ENCODE measurements around the gene PREP.
"Not testable (repeated sequence)": the region's sequence is repeated elsewhere in the genome, so short reads cannot be mapped to it uniquely, and the experiment has no call there.

Gene PREP

GRCh38 chr6:105345506-105345905 is 57.4 kb downstream of the PREP start:
- no peak for DNase-seq (ENCODE audit: low read depth, low spot score)

GRCh38 chr6:105344881-105345370 is 58.0 kb downstream of the PREP start:
- no peak for DNase-seq (ENCODE audit: low read depth, low spot score)

GRCh38 chr6:105338350-105338983 is 64.4 kb downstream of the PREP start:
- not testable (repeated sequence) for DNase-seq (ENCODE audit: low read depth, low spot score)

GRCh38 chr6:105336986-105337385 is 65.9 kb downstream of the PREP start:
- DNase-seq (ENCODE audit: low read depth, low spot score) = no peak

GRCh38 chr6:105332576-105332975 is 70.3 kb downstream of the PREP start:
- no peak for DNase-seq (ENCODE audit: low read depth, low spot score)

GRCh38 chr6:105331927-105332326 is 71.0 kb downstream of the PREP start:
- no peak for DNase-seq (ENCODE audit: low read depth, low spot score)

GRCh38 chr6:105330913-105331312 is 72.0 kb downstream of the PREP start:
- DNase-seq (ENCODE audit: low read depth, low spot score) = no peak

- DNase-seq (ENCODE audit: low read depth, low spot score) = no peak
Observed at GRCh38 chr6:105330364-105330763, 72.5 kb downstream of the PREP start.

GRCh38 chr6:105326833-105327770 is 75.8 kb downstream of the PREP start:
- DNase-seq (ENCODE audit: low read depth, low spot score) = no peak

GRCh38 chr6:105326216-105326615 is 76.7 kb downstream of the PREP start:
- DNase-seq (ENCODE audit: low read depth, low spot score) = no peak

- DNase-seq (ENCODE audit: low read depth, low spot score) = no peak
Observed at GRCh38 chr6:105324386-105324950, 78.4 kb downstream of the PREP start.

GRCh38 chr6:105322499-105323225 is 80.2 kb downstream of the PREP start:
- DNase-seq (ENCODE audit: low read depth, low spot score) = no peak

- no peak for DNase-seq (ENCODE audit: low read depth, low spot score)
Observed at GRCh38 chr6:105321728-105322127, 81.2 kb downstream of the PREP start.

- no peak for DNase-seq (ENCODE audit: low read depth, low spot score)
Observed at GRCh38 chr6:105321207-105321606, 81.7 kb downstream of the PREP start.

GRCh38 chr6:105320765-105321164 is 82.1 kb downstream of the PREP start:
- no peak for DNase-seq (ENCODE audit: low read depth, low spot score)

- no peak for DNase-seq (ENCODE audit: low read depth, low spot score)
Observed at GRCh38 chr6:105320271-105320670, 82.6 kb downstream of the PREP start.

- DNase-seq (ENCODE audit: low read depth, low spot score) = no peak
Observed at GRCh38 chr6:105319331-105319730, 83.6 kb downstream of the PREP start.

- DNase-seq (ENCODE audit: low read depth, low spot score) = no peak
Observed at GRCh38 chr6:105318660-105319059, 84.2 kb downstream of the PREP start.

- no peak for DNase-seq (ENCODE audit: low read depth, low spot score)
Observed at GRCh38 chr6:105317607-105318533, 85.0 kb downstream of the PREP start.

- DNase-seq (ENCODE audit: low read depth, low spot score) = no peak
Observed at GRCh38 chr6:105313211-105313610, 89.7 kb downstream of the PREP start.

GRCh38 chr6:105310947-105311346 is 91.9 kb downstream of the PREP start:
- no peak for DNase-seq (ENCODE audit: low read depth, low spot score)

Data from activated CD4-positive, CD25-positive, alpha-beta regulatory T cell treated with anti-CD3 and anti-CD28 coated beads, Interleukin-2, amount 50 U/mL, for 16 hours (primary cell).